K562 (cell line): Measurements from ENCODE around the gene PELI2.

ENCODE experiments used
- KAT2B ChIP-seq: IDR thresholded peaks from one replicate; pipeline ENCODE4 v1.6.1; 2012; ENCODE audit warnings: low read depth, mild to moderate bottlenecking, control low read depth, inconsistent platforms, low read length, moderate library complexity
- YY1 ChIP-seq, 3 experiments: IDR thresholded peaks; 2 replicates each; pipeline ENCODE4 v1.6.1; 2011; ENCODE audit warnings: low read length in 2 of 3, mild to moderate bottlenecking in 2 of 3, moderate library complexity in 2 of 3, borderline replicate concordance in 1 of 3, control low read depth in 1 of 3, low read depth in 1 of 3; ENCODE audit not compliant: insufficient read depth in 3 of 3, insufficient replicate concordance in 2 of 3, control insufficient read depth in 1 of 3, insufficient read length in 1 of 3; ENCODE audit errors: extremely low read depth in 1 of 3
- TF ChIP-seq, protein P1 (sequence below): sonication (generic); formaldehyde crosslinking; IDR thresholded peaks from 2 replicates; pipeline ENCODE4 v1.8.1; 2022; ENCODE audit warnings: missing genetic modification reagents

DNA sequence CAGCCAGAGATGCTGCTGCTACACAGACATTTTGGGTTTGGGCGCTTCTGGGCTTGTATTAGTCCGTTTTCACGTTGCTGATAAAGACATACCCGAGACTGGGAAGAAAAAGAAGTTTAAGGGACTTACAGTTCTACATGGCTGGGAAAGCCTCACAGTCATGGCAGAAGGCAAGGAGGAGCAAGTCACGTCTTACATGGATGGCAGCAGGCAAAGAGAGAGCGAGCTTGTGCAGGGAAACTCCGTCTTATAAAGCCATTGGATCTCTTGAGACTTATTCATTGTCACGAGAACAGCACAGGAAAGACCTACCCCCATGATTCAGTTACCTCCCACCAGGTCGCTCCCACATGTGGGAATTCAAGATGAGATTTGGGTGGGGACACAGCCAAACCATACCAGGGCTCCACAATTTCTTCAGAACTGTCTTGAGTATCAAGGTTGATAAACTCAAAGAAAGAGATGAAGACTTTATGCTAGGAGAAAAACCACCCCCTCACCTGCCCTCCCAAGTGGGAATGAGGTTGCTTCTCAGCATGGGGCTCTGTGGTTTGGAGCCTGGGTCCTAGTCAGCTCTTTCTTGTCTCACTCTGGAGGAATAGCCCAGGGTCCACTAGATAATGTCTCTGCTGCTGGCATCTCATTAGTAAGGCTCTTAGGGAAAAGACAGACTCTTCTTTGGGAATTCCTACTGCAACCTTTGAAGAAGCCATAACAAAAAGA, 200.3 kb downstream of the PELI2 start:
- TF ChIP-seq YY1 (IDR thresholded peaks at IDR 0.05; ENCODE audit: borderline replicate concordance in 1 of 3, control insufficient read depth in 1 of 3, extremely low read depth in 1 of 3, insufficient read depth in 3 of 3, insufficient read length in 1 of 3, insufficient replicate concordance in 2 of 3, low read depth in 1 of 3, low read length in 2 of 3) = no peak
- TF ChIP-seq KAT2B = no peak
- TF ChIP-seq, protein P1, sequence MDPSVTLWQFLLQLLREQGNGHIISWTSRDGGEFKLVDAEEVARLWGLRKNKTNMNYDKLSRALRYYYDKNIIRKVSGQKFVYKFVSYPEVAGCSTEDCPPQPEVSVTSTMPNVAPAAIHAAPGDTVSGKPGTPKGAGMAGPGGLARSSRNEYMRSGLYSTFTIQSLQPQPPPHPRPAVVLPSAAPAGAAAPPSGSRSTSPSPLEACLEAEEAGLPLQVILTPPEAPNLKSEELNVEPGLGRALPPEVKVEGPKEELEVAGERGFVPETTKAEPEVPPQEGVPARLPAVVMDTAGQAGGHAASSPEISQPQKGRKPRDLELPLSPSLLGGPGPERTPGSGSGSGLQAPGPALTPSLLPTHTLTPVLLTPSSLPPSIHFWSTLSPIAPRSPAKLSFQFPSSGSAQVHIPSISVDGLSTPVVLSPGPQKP (CRISPR knock-in tag) = no peak
